Activated CD8-positive, alpha-beta T cell treated with anti-CD3 and anti-CD28 coated beads, Interleukin-2, amount 10 ng/mL, durations not matched to agents 7 days and 5 days (primary cell): ENCODE data around the gene CEP78. TPM values are rescaled to one million over a fixed set of nuclear protein-coding genes. Genes with fewer than 3 reads are reported as not detected.

Experiments used
- ATAC-seq: fragments of 150-1000 bp; cut with Tn5 transposase; one replicate; pipeline ENCODE4 v1.10.0; 2021; ENCODE audit warnings: moderate library complexity
- CTCF ChIA-PET: fragments of 350-600 bp; sonication (Branson Sonifier 250); formaldehyde crosslinking; loops from one replicate; lab custom pipeline; 2021; ENCODE audit warnings: antibody characterized with exemption; lab: Charles Lee
- POLR2A ChIA-PET: fragments of 350-600 bp; sonication (Branson Sonifier 250); formaldehyde crosslinking; loops from one replicate; lab custom pipeline; 2021; ENCODE audit warnings: antibody characterized with exemption; lab: Charles Lee
- DNase-seq: peaks from one replicate; pipeline ENCODE4 v3.0.0-alpha.2; 2020
- H3K27ac Mint-ChIP-seq: one replicate; pipeline ENCODE4 v1.8.0; 2021; ENCODE audit warnings: mild to moderate bottlenecking, mixed read lengths
- H3K27me3 Mint-ChIP-seq: one replicate; pipeline ENCODE4 v1.8.0; 2021; ENCODE audit warnings: low read depth, mixed read lengths
- H3K36me3 Mint-ChIP-seq: one replicate; pipeline ENCODE4 v1.8.0; 2021; ENCODE audit warnings: low read depth, mixed read lengths
- H3K4me1 Mint-ChIP-seq: one replicate; pipeline ENCODE4 v1.8.0; 2021; ENCODE audit warnings: low read depth, mixed read lengths
- H3K4me3 Mint-ChIP-seq: one replicate; pipeline ENCODE4 v1.8.0; 2021; ENCODE audit warnings: mild to moderate bottlenecking, mixed read lengths
- H3K9me3 Mint-ChIP-seq: one replicate; pipeline ENCODE4 v1.8.0; 2022; ENCODE audit warnings: mixed read lengths; ENCODE audit not compliant: insufficient read depth
- total RNA-seq, 2 experiments: library from RNA; stranded (reverse); gene quantifications; one replicate each; pipeline ENCODE4 v1.2.3, GENCODE V29; 2021

Gene CEP78
- total RNA-seq, 2 experiments from 2014 or later = 59.1 to 62.1 TPM

GRCh38 chr9:78325343-78325742 lies 89.5 kb downstream of the CEP78 start:
- H3K9me3 Mint-ChIP-seq = no peaks in the 10 kb centered on the region
- DNase-seq = no peak
- H3K27me3 Mint-ChIP-seq = no peaks in the 10 kb centered on the region
- ChIA-PET POLR2A (no interaction called here), CTCF (interaction anchor here (0.8 kb wide), 1 partner anchor 44 kb away, joined by 3 read pairs; no protein-coding TSS in a partner anchor)
- H3K4me1 Mint-ChIP-seq = peaks cover 11% of the 10 kb centered on the region
- H3K4me3 Mint-ChIP-seq = no peak overlapping the region
- H3K27ac Mint-ChIP-seq = peak overlapping the region; percentile 70
- no peak for ATAC-seq
- H3K36me3 Mint-ChIP-seq = peaks cover 78% of the 10 kb centered on the region

GRCh38 chr9:78325846-78326360 lies 90.0 kb downstream of the CEP78 start:
- H3K36me3 Mint-ChIP-seq = peaks cover 78% of the 10 kb centered on the region
- no peaks in the 10 kb centered on the region for H3K27me3 Mint-ChIP-seq
- no peak overlapping the region for H3K4me3 Mint-ChIP-seq
- DNase-seq = no peak
- ATAC-seq = no peak
- H3K27ac Mint-ChIP-seq = no peak overlapping the region
- peaks cover 16% of the 10 kb centered on the region for H3K4me1 Mint-ChIP-seq
- H3K9me3 Mint-ChIP-seq = no peaks in the 10 kb centered on the region
- CTCF ChIA-PET = no interaction called here
- POLR2A ChIA-PET = no interaction called here

GRCh38 chr9:78326564-78326963 lies 90.7 kb downstream of the CEP78 start:
- H3K4me1 Mint-ChIP-seq = peaks cover 20% of the 10 kb centered on the region
- no peak overlapping the region for H3K27ac Mint-ChIP-seq
- DNase-seq = no peak
- no peak overlapping the region for H3K4me3 Mint-ChIP-seq
- H3K36me3 Mint-ChIP-seq = peaks cover 79% of the 10 kb centered on the region
- CTCF ChIA-PET = no interaction called here
- ATAC-seq = no peak
- H3K27me3 Mint-ChIP-seq = no peaks in the 10 kb centered on the region
- no peaks in the 10 kb centered on the region for H3K9me3 Mint-ChIP-seq
- POLR2A ChIA-PET = no interaction called here

Other genes starting within 250 kb of the CEP78 start
- 10 to 100 TPM; 29.0 to 29.7 TPM for gene GNAQ, start 204.3 kb upstream of the CEP78 start, total RNA-seq
- gene PSAT1, start 61.0 kb downstream of the CEP78 start, total RNA-seq = 100 to 1,000 TPM; 110 to 112 TPM